ENCODE measurements around the gene ARHGAP24.
"Not testable (repeated sequence)": the region's sequence is repeated elsewhere in the genome, so short reads cannot be mapped to it uniquely, and the experiment has no call there.

The ARHGAP24 gene

DNA sequence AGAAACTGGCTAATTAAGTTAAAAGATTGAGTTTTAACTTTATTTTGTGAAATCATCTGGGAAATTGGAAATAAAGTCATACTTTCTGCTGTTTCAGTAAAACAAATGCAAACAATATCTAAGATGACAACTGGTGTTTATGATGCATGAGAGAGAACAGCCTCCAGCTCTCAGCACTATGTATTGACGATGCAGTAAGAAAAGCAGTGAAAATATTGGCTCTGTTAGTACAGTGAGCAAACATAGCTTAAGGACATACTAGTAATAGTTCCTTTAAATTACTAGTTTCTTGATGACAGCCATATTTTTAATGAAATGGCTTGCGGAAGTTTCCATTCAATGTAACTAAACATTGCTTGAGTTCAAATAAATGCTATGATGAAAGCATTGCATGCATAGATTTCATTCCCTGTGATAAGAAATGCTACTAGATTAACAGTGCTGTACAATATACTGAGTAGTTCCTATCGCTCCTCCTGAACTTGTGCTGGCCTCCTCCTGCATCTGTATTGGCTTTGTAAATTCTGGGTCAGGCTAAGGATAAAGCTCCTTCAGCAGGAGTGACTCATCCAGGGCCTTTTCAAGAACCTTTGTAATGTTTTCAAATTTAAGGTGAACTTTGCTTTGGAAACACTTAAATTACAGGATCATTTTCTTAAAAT is 11.6 kb downstream of the ARHGAP24 start:
- no peak for DNase-seq

DNA sequence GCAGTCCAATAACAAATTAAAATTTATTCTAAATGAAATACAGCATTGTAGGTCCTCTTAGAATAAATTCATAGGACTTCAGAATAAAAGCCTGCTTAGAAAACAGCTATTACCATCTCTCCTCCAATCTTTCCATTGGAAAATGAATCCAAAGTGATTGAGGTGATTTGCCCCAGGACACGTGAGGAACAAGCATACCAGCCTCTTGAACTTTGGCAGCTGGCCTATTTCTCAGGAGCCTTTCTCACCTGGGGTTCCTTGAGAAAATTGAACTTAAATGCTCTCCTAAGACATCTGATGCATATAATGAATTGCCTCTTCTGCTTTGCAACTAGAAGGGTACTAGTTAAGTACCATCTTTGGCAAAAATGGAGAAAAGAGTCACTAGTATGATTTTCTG is 13.5 kb downstream of the ARHGAP24 start:
- DNase-seq, result no peak

DNA sequence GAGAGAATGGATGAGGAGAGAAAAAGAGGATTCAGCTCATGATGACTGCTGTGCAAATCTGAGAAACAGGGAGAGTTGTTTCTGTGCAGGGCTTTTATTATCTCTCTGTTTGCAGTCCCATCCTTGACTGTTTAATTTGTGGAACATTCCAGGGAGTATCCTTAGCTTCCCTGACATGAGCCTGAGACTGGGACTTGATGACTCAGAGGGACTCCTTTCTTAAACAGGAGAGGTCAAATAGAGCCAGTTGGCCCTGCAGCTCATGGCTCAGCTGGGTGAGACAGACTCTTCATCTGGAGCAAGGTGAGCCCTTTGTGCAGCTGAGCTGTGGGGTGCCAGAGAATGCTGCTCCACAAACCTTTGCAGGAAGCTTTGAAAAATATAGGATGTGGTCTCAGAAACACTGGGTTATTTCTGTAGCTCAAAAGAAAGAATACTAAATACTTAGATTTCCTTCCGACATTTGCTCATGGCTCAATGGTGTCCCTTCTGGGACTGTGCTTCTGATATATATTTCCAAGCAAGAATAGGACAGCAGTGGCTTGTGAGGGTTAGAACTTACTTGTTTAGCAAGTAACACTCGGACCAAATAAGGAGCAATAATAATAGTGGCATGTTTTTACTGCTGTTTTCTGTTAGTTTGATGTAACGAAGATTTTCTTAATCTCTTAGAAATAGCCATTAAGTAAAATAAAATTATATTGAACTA is 14.5 kb downstream of the ARHGAP24 start:
- no peak for DNase-seq

DNA sequence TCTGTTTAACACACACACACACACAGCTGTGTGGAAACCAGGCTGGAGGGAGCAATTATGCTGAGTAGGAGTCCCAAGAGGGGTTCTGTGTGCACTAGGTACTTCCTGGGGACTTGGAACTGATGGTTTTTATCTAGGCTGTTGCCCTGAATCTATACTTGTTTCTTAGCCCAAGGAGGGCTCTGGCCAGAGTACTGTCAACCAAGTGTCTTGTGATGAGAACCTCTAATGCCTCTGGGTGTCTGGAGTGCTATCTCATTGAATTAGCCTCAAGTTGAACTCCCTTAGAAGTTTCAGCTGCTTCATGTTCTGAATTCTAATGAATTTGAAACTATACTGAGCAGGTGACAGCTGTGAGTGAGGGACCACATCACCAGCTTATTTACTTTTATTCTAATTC is 16.6 kb downstream of the ARHGAP24 start:
- DNase-seq, result no peak

DNA sequence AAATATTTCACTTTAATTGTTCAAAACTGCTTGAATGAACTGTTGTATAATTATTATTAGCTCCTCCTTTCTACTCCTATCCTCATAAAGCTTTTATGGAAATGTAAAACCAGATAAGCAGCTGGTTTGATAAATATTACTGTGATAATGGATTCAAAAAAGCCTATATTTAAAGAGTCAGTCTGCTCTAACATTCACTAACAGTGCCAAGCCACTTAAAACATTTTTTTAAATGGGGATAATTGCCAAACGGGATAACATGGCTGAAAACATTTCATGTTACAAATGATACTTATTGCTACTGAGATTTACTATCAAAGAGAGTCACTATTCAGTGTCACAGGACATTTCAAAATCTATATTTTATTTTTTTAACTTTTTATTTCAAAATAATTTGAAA is 17.4 kb downstream of the ARHGAP24 start:
- DNase-seq, result no peak

DNA sequence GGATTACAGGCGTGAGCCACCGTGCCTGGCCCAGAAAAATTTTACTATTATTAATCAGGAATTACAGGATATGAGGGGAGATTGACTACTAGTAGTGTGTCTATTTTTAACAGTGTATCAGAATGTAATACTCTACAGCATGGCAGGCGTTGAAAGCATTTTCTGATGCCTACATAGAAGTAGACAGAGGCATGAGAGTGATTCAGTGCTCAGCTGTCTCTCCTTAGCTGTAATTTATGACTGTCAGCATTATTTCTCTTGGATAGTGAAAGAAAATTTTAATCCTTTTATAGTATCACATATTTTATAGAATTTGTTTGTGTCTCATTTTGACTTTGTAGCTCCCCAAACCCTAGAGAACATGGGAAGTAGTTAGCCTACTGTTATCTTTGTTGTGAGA is 20.7 kb downstream of the ARHGAP24 start:
- DNase-seq, result no peak

- DNase-seq, result peak in 1 of 2 experiments; percentile 8
Observed at GRCh38 chr4:85496126-85496849, 21.3 kb downstream of the ARHGAP24 start.

DNA sequence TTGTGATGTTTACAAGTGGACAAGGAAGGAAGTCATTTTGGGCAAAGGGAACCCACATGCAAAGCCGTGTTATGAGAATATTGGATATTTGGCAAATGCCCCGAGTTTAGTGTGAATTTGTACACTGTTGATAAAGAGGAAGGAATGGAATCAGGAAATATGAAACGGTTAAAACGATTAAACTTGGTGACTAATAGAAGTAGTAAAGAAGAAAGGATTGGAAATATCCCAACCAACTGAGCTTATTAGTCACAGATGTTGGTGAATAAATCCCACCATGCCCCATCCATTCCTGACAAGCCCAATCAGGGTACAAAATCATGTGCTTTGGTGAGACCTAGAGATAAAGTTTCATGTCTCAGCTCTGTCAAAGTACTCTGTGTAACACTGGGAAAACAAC is 22.0 kb downstream of the ARHGAP24 start:
- no peak for DNase-seq

- DNase-seq, result no peak
Observed at GRCh38 chr4:85498068-85498733, 23.3 kb downstream of the ARHGAP24 start.

DNA sequence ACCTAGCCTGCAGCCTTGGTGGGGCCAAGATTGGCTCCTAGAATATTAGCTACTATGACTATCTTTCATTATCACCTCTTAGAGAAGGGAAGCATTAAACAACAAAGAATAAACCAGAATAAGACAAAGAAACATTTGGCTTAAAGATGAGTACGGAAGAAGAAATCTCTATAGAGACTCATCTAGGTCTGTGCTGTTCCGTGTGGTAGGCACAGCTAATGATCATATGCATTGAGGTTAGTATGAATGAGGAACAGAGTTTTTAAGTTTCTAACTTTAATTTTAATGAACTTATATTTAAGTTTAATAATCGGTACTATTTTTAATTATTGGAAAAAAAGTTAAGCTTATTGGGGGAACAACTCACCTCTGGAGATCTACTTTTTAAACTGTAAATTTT is 24.6 kb downstream of the ARHGAP24 start:
- no peak for DNase-seq

GRCh38 chr4:85500110-85500867 is 25.3 kb downstream of the ARHGAP24 start:
- no peak for DNase-seq

- DNase-seq, result not testable (repeated sequence)
Observed at GRCh38 chr4:85501145-85501544, 26.2 kb downstream of the ARHGAP24 start.

- DNase-seq, result no peak
Observed at GRCh38 chr4:85508654-85509053, 33.7 kb downstream of the ARHGAP24 start.

DNA sequence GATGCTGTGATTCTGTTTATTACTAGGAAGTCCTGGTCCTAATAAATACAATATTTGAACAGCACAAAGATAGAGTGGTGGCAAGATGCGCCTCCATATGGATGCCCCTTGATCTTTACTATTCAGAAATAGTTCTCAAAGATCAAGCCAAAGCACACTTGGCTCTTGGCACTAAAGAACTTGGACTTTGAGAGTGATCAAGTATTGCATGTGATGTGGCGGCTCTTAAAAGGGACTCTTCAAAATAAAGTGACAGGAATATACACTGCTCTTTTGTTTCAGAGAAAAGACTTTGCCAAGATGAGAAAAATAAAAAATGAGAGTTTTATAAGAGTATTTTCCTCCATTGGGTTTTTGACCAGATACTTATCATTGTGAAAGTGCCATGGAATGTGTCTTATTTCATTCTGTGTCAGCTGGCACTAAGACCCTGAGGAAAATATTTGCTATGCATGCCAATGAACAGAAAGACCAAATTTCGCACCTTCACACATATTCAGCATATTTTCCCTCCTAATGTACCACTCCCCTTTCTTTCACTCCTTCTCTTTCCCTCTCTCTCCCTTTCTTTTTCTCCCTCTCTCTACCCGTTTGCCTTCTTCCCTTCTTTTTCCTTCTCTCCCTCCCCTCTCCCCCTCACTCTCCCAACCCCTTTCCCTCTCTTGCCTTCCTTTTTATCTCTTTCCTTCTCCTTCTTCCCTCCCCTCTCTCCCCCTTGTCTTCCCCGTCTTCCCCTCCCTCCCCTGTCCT is 35.1 kb downstream of the ARHGAP24 start:
- no peak for DNase-seq

- no peak for DNase-seq
Observed at GRCh38 chr4:85510632-85510984, 35.7 kb downstream of the ARHGAP24 start.

DNA sequence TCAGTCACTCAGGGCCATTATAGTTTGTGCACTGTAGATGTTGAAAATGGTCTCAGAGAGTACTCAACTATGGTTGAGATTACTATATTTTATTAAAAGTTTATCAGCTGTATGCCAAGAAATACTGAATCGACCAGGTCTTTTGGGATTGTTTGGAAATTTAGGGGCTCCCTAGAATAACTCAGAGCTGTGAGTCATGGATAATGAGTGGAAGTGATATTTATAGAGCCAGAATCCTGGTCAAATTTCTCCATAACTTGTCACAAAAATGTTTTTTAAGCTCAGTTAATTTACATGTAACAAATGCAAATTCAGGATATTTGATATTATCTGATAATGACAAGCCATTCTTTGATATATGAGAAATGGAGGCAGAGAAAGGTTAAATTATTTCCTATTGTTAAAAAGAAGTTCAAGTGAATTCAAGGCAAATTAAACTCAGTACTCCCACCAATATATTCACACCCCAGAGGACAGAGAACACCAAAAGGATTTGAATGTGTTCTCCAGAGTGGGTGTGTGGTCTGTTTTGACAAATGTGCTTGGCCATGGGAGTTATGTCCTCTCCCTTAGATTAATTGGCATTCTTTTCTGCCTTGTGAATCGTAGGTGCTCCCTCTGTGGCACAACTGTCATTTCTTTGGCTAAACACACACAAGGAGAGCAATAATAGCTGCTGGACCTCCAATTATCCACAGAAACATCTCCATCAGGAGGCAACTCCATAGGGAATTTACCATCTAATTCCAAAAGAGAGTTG is 37.7 kb downstream of the ARHGAP24 start:
- DNase-seq, result no peak

GRCh38 chr4:85514117-85514516 is 39.2 kb downstream of the ARHGAP24 start:
- DNase-seq, result no peak

GRCh38 chr4:85514783-85515182 is 39.8 kb downstream of the ARHGAP24 start:
- no peak for DNase-seq

- DNase-seq, result no peak
Observed at GRCh38 chr4:85515701-85516100, 40.8 kb downstream of the ARHGAP24 start.

DNA sequence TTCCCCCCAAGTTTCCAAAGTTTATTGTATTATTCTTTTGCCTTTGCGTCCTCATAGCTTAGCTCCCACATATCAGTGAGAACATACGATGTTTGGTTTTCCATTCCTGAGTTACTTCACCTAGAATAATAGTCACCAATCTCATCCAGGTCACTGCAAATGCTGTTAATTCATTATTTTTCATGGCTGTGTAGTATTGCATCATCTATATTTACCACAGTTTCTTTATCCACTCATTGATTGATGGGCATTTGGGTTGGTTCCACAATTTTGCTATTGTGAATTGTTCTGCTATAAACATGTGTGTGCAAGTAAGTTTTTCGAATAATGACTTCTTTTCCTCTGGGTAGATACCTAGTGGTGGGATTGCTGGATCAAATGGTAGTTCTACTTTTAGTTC is 43.6 kb downstream of the ARHGAP24 start:
- not testable (repeated sequence) for DNase-seq

Data from SW 1271 (cell line).